Lower leg skin (tissue), 3 donors: Measurements from ENCODE around the gene LSM4.

Experiments used
- CTCF ChIP-seq, 3 donors: fragments of 450-650 bp; IDR thresholded peaks; one replicate each; pipeline ENCODE4 v1.5.1; 2016; ENCODE audit warnings: antibody characterized with exemption in 3 of 3, mild to moderate bottlenecking in 3 of 3, moderate library complexity in 2 of 3
- POLR2A ChIP-seq, 2 donors: fragments of 450-650 bp; IDR thresholded peaks; one replicate each; pipeline ENCODE4 v1.6.1; 2016 to 2017; ENCODE audit warnings: antibody characterized with exemption in 2 of 2, mild to moderate bottlenecking in 1 of 2, moderate library complexity in 1 of 2

- TF ChIP-seq CTCF (IDR thresholded peaks at IDR 0.05) (no peak), POLR2A (IDR thresholded peaks at IDR 0.05) (no peak)
These were observed 44.2 kb downstream of the LSM4 start for GRCh38 chr19:18278521-18279265.
